Liver (tissue), 3 donors: Measurements from ENCODE around the gene MFSD6.

Source experiments
- GABPA ChIP-seq, 2 donors: IDR thresholded peaks in 1 of 2; conservative IDR thresholded peaks in 1 of 2; 2 replicates each; pipeline ENCODE4 v1.6.1; 2016; ENCODE audit warnings: antibody characterized with exemption in 2 of 2, mild to moderate bottlenecking in 1 of 2, moderate library complexity in 1 of 2
- RAD21 ChIP-seq, 2 donors: IDR thresholded peaks; 2 replicates each; pipeline ENCODE4 v1.6.1; 2016; ENCODE audit warnings: antibody characterized with exemption in 2 of 2, mild to moderate bottlenecking in 2 of 2
- RXRA ChIP-seq, 2 donors: IDR thresholded peaks; 2 replicates each; pipeline ENCODE4 v1.6.1; 2017 to 2018; ENCODE audit warnings: antibody characterized with exemption in 2 of 2, mild to moderate bottlenecking in 1 of 2
- SP1 ChIP-seq: IDR thresholded peaks from 2 replicates; pipeline ENCODE4 v1.6.1; 2018; ENCODE audit warnings: antibody characterized with exemption, mild to moderate bottlenecking
- TF ChIP-seq, protein P1 (sequence below): fragments of 150-350 bp; IDR thresholded peaks from 2 replicates; pipeline ENCODE4 v1.5.1; 2017; ENCODE audit warnings: improper control_type of control experiment, low read depth, low read length; ENCODE audit not compliant: missing input control
- TF ChIP-seq, protein P2 (sequence below): IDR thresholded peaks from 2 replicates; pipeline ENCODE4 v1.6.1; 2016; ENCODE audit warnings: antibody characterized with exemption, mild to moderate bottlenecking
- TF ChIP-seq, protein P3 (sequence below): IDR thresholded peaks from 2 replicates; pipeline ENCODE4 v1.6.1; 2016; ENCODE audit warnings: antibody characterized with exemption
- TF ChIP-seq, protein P4 (sequence below): IDR thresholded peaks from 2 replicates; pipeline ENCODE4 v1.6.1; 2016; ENCODE audit warnings: antibody characterized with exemption
- donor health status: healthy.
- donor health status: healthy.

DNA sequence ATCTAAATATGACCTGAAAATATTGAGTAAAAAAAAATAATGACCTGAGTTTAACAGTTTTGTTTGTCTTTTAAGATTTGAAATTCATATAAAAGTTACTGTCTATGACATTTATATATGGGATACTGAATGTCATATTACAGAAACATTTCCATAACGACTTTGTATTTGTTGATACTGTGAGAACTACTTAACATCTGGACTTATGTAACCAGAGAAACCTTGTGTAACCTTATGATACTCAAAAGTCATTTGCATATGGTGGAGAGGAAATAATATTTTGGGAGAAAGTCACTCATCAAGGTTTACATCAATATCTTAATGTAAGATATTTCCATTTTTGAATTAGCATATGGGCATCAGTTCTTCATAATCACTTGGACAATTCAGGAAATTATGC, 12.6 kb downstream of the MFSD6 start:
- TF ChIP-seq SP1 (no peak), GABPA (IDR thresholded peaks at IDR 0.05 in 1 of 2, conservative IDR thresholded peaks at IDR 0.05 in 1 of 2) (no peak), RXRA (IDR thresholded peaks at IDR 0.05) (no peak), RAD21 (IDR thresholded peaks at IDR 0.05) (no peak)
- TF ChIP-seq, protein P1, sequence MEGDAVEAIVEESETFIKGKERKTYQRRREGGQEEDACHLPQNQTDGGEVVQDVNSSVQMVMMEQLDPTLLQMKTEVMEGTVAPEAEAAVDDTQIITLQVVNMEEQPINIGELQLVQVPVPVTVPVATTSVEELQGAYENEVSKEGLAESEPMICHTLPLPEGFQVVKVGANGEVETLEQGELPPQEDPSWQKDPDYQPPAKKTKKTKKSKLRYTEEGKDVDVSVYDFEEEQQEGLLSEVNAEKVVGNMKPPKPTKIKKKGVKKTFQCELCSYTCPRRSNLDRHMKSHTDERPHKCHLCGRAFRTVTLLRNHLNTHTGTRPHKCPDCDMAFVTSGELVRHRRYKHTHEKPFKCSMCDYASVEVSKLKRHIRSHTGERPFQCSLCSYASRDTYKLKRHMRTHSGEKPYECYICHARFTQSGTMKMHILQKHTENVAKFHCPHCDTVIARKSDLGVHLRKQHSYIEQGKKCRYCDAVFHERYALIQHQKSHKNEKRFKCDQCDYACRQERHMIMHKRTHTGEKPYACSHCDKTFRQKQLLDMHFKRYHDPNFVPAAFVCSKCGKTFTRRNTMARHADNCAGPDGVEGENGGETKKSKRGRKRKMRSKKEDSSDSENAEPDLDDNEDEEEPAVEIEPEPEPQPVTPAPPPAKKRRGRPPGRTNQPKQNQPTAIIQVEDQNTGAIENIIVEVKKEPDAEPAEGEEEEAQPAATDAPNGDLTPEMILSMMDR: no peak
- TF ChIP-seq, protein P2, sequence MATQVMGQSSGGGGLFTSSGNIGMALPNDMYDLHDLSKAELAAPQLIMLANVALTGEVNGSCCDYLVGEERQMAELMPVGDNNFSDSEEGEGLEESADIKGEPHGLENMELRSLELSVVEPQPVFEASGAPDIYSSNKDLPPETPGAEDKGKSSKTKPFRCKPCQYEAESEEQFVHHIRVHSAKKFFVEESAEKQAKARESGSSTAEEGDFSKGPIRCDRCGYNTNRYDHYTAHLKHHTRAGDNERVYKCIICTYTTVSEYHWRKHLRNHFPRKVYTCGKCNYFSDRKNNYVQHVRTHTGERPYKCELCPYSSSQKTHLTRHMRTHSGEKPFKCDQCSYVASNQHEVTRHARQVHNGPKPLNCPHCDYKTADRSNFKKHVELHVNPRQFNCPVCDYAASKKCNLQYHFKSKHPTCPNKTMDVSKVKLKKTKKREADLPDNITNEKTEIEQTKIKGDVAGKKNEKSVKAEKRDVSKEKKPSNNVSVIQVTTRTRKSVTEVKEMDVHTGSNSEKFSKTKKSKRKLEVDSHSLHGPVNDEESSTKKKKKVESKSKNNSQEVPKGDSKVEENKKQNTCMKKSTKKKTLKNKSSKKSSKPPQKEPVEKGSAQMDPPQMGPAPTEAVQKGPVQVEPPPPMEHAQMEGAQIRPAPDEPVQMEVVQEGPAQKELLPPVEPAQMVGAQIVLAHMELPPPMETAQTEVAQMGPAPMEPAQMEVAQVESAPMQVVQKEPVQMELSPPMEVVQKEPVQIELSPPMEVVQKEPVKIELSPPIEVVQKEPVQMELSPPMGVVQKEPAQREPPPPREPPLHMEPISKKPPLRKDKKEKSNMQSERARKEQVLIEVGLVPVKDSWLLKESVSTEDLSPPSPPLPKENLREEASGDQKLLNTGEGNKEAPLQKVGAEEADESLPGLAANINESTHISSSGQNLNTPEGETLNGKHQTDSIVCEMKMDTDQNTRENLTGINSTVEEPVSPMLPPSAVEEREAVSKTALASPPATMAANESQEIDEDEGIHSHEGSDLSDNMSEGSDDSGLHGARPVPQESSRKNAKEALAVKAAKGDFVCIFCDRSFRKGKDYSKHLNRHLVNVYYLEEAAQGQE: no peak
- TF ChIP-seq, protein P3, sequence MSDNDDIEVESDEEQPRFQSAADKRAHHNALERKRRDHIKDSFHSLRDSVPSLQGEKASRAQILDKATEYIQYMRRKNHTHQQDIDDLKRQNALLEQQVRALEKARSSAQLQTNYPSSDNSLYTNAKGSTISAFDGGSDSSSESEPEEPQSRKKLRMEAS: no peak
- TF ChIP-seq, protein P4, sequence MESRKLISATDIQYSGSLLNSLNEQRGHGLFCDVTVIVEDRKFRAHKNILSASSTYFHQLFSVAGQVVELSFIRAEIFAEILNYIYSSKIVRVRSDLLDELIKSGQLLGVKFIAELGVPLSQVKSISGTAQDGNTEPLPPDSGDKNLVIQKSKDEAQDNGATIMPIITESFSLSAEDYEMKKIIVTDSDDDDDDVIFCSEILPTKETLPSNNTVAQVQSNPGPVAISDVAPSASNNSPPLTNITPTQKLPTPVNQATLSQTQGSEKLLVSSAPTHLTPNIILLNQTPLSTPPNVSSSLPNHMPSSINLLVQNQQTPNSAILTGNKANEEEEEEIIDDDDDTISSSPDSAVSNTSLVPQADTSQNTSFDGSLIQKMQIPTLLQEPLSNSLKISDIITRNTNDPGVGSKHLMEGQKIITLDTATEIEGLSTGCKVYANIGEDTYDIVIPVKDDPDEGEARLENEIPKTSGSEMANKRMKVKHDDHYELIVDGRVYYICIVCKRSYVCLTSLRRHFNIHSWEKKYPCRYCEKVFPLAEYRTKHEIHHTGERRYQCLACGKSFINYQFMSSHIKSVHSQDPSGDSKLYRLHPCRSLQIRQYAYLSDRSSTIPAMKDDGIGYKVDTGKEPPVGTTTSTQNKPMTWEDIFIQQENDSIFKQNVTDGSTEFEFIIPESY: no peak
